Heart right ventricle (tissue), 16 donors: ENCODE data around the gene ATG16L2. TPM values are rescaled to one million over a fixed set of nuclear protein-coding genes. Genes with fewer than 3 reads are reported as not detected.
A peak's percentile ranks its signal among the peaks of the same experiment; 100 is the strongest.

Experiments used
- ATAC-seq, 8 donors: fragments of 200-7000 bp; cut with Tn5 transposase; one replicate each; pipeline ENCODE4 v1.9.1; 2020; ENCODE audit warnings: mild to moderate bottlenecking in 8 of 8, moderate library complexity in 8 of 8, moderate number of reproducible peaks in 1 of 8
- DNase-seq, 2 donors: peaks; one replicate each; pipeline ENCODE4 v3.0.0-alpha.2; 2020
- H3K27ac ChIP-seq, 10 donors: fragments of 200-600 bp; sonication (generic) in 2 of 10; one replicate each; pipeline versions ENCODE4 v1.5.0 to v1.8.0; 2020 to 2022; ENCODE audit warnings: mild to moderate bottlenecking in 3 of 10
- H3K27me3 ChIP-seq, 7 donors: fragments of 200-600 bp; one replicate each; pipeline ENCODE4 v1.8.0; 2021 to 2022; ENCODE audit warnings: mild to moderate bottlenecking in 2 of 7
- H3K36me3 ChIP-seq, 9 donors: fragments of 200-600 bp; sonication (generic) in 1 of 9; one replicate each; pipeline versions ENCODE4 v1.5.0 to v1.8.0; 2020 to 2022; ENCODE audit warnings: mild to moderate bottlenecking in 2 of 9
- H3K4me1 ChIP-seq, 9 donors: fragments of 200-600 bp; sonication (generic) in 1 of 9; one replicate each; pipeline versions ENCODE4 v1.5.0 to v1.8.0; 2020 to 2022; ENCODE audit warnings: mild to moderate bottlenecking in 4 of 9
- H3K4me3 ChIP-seq, 10 donors: fragments of 200-600 bp; sonication (generic) in 2 of 10; one replicate each; pipeline versions ENCODE4 v1.5.0 to v1.8.0; 2020 to 2022; ENCODE audit warnings: mild to moderate bottlenecking in 7 of 10, moderate library complexity in 2 of 10
- H3K9me3 ChIP-seq, 11 donors: fragments of 200-600 bp in 10 of 11; sonication (generic) in 2 of 11; one replicate each; pipeline versions ENCODE4 v1.5.0 to v1.8.0; 2013 to 2022; ENCODE audit warnings: mild to moderate bottlenecking in 2 of 11, control low read depth in 1 of 11, moderate library complexity in 1 of 11
- CTCF ChIP-seq, 9 donors: fragments of 200-600 bp; sonication (generic) in 2 of 9; IDR thresholded peaks; one replicate each; pipeline versions ENCODE4 v1.5.0 to v1.8.0; 2021 to 2022; ENCODE audit warnings: antibody characterized with exemption in 9 of 9, mild to moderate bottlenecking in 5 of 9, moderate library complexity in 1 of 9
- WGBS, 2 donors: extraction: QIAGEN DNeasy Blood & Tissue Kit; methylation state at CpG; one replicate each; pipeline ENCODE4 v1.1.7; 2013; ENCODE audit warnings: inconsistent platforms in 1 of 2; 5-methylcytosine and 5-hydroxymethylcytosine counted together
- intact Hi-C, 10 donors: fragments of 100-400 bp; cut with DNase I; formaldehyde crosslinking; loops; one replicate each; pipeline versions ENCODE4 v1.11.1 to v1.14.2; 2022
- polyA plus RNA-seq, 2 donors: library from polyadenylated mRNA; stranded (reverse); fragments of 200-250 nt; gene quantifications; one replicate each; pipeline ENCODE4 v1.2.3, GENCODE V29; 2013
- total RNA-seq, 10 donors: library from RNA; stranded (reverse); fragmentation: NEBNext Ultra II Directional in 3 of 10; extraction: Animal tissue kit (Norgen Biotek cat#: 25700) in 3 of 10; gene quantifications; one replicate each; pipeline versions ENCODE4 v1.2.1 to v1.2.4, GENCODE V29; 2021 to 2023
- donor health status: Arrhythmogenic right ventricular cardiomyopathy.
- donor health status: ischemic (EF 13 %, LVEDD 7.1; RV severe dilation, severe dysfunction).
- donor health status: healthy with polysubstance abuse.
- donor health status: DM: no; HTN: yes; CAD: no.
- donor health status: DM: no; HTN: no; CAD: no.
- donor health status: ischemic (EF 25% LVEDD 6.9; RV normal size, moderate dysfunction).
- donor health status: ischemic (EF 25% LVEDD 5.7; RV mildly dilated, moderate dysfunction).
- donor health status: healthy.
- donor health status: DM: yes; HTN: yes; CAD: no.
- donor health status: Ischemic cardiomyopathy.
- donor health status: ischemic (EF 35%, LVEDD 5.7; RV mildly dilated, moderate dysfunction).
- donor health status: nonischemic (EF 11% LVEDD 7.7; RV severe dilation, severe dysfunction).
- donor health status: DM: yes; HTN: yes; CAD: no.
- donor health status: PGD.
- donor health status: ischemic (EF 29% LVEDD 5.4; RV normal size, mild dysfunction).
- donor health status: nonischemic (EF 23%, LVEDD 6.1; RV moderate dilation, normal function).

Gene ATG16L2
- total and polyA plus RNA-seq, 12 donors = 8.0 to 66.9 (median 12.3) TPM

DNA sequence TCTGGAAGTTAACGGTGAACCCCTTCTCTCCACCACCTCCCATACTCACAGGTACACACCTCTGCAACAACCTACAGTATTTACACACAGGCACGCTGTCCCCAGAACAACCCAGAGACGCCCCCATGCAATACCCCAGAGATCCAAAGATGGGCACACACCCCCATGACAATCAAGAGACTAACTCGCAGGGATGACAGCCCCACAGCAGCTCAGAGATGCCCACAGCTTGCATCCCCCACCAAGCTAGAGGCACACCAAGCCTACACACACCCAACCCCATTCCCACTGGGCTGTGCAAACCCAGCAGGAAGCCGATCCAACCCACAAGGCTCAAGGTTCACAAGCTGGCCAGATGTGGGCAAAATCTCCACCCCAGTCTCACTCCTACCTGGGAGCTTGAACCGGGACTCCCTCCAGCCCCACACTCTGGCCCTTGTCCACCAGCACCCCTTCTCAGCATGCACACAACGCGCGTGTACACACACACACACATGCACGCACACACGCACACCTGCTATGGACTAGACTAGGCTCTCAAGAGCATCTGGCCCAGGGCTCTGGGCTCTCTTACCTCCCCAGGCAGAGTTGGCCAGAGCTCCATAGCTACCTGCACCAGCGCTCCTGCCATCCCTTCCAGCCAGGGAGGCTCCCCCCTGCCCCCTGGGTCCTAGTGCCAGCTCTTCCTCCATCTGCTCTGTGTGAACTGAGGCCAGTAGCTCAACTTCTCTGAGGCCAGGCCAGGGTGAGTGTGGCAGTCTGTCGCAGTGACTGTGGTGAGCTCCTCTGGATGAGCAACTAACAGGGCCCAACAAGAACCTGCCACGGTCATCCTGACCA, 31.9 kb upstream of the ATG16L2 start:
- H3K4me1 ChIP-seq = peaks cover 5 to 39% (median 29%) of the 10 kb centered on the region in 9 donors
- H3K36me3 ChIP-seq = no peaks in the 10 kb centered on the region
- 54 to 58% methylated on average over 14 of the region's 14 CpGs for WGBS, 2 donors
- DNase-seq (no peak), ATAC-seq (no peak)
- intact Hi-C loops = loop anchor here in 1 of 10 donors (10.0 kb wide), 1 partner anchor 58 kb away; no protein-coding TSS in a partner anchor
- TF ChIP-seq CTCF (IDR thresholded peaks at IDR 0.05) = no peak
- H3K27ac ChIP-seq = no peak overlapping the region
- H3K27me3 ChIP-seq = peaks cover 0 to 8% (median 0%) of the 10 kb centered on the region in 7 donors
- no peaks in the 10 kb centered on the region for H3K9me3 ChIP-seq
- H3K4me3 ChIP-seq = peak overlapping the region in 9 of 10 donors; percentile 60 to 68 (median 65)

DNA sequence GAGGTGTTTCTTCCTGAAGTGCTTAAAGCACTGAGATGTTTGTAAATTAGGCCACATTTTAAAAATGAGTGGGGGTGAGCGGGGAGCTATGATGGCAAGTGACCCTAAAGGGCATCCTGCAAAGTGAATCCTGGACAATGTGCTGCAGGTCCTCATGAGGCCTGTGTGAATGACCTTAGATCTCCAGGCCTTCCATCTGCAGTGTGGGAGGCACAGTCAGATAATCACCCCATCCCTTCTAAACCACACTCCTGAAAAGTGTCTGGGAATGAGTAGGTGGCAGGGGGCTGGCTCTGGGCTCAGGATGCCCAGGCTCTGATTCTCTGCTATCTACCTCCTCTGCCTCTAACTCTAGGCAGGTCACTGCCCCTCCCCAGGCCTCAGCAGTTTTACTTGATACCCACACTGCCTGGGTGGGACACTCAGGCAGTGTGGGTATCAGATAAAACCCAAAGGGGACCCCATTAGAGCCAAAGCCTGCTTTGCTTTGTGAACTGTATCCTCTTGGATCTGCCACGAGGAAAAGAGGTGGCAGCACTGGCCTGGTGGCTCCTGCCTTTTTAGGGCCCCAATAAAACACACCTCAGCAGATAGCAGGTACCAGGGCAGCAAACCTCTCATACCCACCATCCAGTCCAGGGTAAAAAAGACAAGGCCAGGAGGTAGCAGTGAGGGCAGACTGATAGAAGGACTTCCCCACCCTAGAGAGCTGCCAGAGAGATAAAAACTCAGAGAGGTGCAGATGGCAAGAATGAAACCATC, 30.9 kb upstream of the ATG16L2 start:
- Histone ChIP-seq H3K4me1 (peaks cover 5 to 41% (median 21%) of the 10 kb centered on the region in 9 donors), H3K9me3 (no peaks in the 10 kb centered on the region), H3K27me3 (peaks cover 0 to 8% (median 0%) of the 10 kb centered on the region in 7 donors), H3K4me3 (no peak overlapping the region), H3K36me3 (no peaks in the 10 kb centered on the region), H3K27ac (no peak overlapping the region)
- TF ChIP-seq CTCF (IDR thresholded peaks at IDR 0.05) = no peak
- ATAC-seq (no peak), DNase-seq (no peak)
- intact Hi-C loops = loop anchor here in 1 of 10 donors (10.0 kb wide), 1 partner anchor 59 kb away; no protein-coding TSS in a partner anchor
- 85 to 95% methylated on average over 2 of the region's 2 CpGs for WGBS, 2 donors

GRCh38 chr11:72784662-72785061, 29.5 kb upstream of the ATG16L2 start:
- intact Hi-C loops = loop anchor here in 1 of 10 donors (10.0 kb wide), 1 partner anchor 60 kb away; no protein-coding TSS in a partner anchor
- Histone ChIP-seq H3K27me3 (peaks cover 0 to 8% (median 0%) of the 10 kb centered on the region in 7 donors), H3K4me3 (no peak overlapping the region), H3K27ac (no peak overlapping the region), H3K9me3 (no peaks in the 10 kb centered on the region), H3K4me1 (peaks cover 5 to 54% (median 27%) of the 10 kb centered on the region in 9 donors), H3K36me3 (no peaks in the 10 kb centered on the region)
- 88 to 89% methylated on average over 10 of the region's 10 CpGs for WGBS, 2 donors
- TF ChIP-seq CTCF (IDR thresholded peaks at IDR 0.05) = no peak
- ATAC-seq (no peak), DNase-seq (no peak)
